Measurements from ENCODE around the gene MACC1. TPM values are rescaled to one million over a fixed set of nuclear protein-coding genes. Genes with fewer than 3 reads are reported as not detected.
A peak's percentile ranks its signal among the peaks of the same experiment; 100 is the strongest.

Gene MACC1
- total and polyA plus RNA-seq, 9 of the 15 experiments (the other 6 are each of a cell fraction or from before 2014, with no cell fraction given), result 5.9 to 30.2 (median 10.4) TPM

DNA sequence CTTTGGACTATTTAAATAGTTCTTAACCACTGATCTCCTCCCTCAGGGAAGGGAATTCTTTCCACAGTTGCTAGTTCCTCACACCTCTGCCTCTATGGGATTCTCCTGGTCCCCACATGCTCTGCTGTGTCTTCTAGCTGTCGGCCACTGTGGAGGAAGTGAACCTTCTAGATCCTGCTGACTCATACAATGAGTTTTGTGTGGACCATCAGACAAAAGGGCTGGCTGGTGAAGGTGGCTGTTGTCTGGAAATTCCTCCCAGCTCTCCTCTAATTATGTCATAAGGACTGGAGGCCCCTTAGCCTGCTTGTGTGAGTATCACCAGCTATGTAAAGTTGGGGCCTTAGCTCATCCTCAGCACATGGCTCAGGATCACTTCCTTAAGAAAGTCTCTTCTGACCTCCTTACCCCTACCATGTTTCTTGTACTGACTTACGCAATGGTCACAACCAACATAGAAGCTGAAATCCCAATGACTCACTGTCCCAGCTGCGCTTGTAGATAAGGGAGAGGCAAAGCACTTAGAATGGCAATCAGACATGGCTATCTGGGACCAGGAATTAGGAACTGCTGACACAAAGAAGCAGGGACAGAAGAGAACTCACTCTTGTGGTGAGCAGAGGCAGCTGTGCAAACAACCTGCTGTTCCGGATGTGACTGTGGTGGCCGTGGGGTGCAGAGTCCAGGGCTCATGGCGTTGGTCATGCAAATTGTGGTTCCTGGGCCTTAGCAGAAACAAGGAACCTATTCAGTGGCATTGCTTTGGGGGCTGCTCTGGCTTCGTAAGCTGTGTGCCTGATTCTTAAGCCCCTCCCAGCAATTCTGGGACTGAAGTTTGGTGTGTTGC is 2.5 kb upstream of the MACC1 start (continued):
- peak; percentile 94 for TF ChIP-seq SMAD1 (IDR thresholded peaks at IDR 0.05; ENCODE audit: low read depth, low read length, partially characterized antibody)
- peak; percentile 59 for TF ChIP-seq ZNF134 (CRISPR knock-in tag; conservative IDR thresholded peaks at IDR 0.05)
- TF ChIP-seq MCM5 (IDR thresholded peaks at IDR 0.05; ENCODE audit: low read depth), result no peak
- peak; percentile 95 for TF ChIP-seq EHMT2 (IDR thresholded peaks at IDR 0.05)
- no peak for TF ChIP-seq CCAR2 (IDR thresholded peaks at IDR 0.05; ENCODE audit: low read depth, low read length)
- no peak for TF ChIP-seq TGIF2 (CRISPR knock-in tag; IDR thresholded peaks at IDR 0.05)
- TF ChIP-seq NKRF (IDR thresholded peaks at IDR 0.05; ENCODE audit: borderline replicate concordance), result no peak; the same call in 1 of the 2 replicates
- TF ChIP-seq MXD1 (CRISPR knock-in tag; IDR thresholded peaks at IDR 0.05; ENCODE audit: borderline replicate concordance, poor library complexity, severe bottlenecking), result no peak
- peak; percentile 78 for TF ChIP-seq BCL6 (CRISPR knock-in tag; IDR thresholded peaks at IDR 0.05)
- TF ChIP-seq, protein P1, sequence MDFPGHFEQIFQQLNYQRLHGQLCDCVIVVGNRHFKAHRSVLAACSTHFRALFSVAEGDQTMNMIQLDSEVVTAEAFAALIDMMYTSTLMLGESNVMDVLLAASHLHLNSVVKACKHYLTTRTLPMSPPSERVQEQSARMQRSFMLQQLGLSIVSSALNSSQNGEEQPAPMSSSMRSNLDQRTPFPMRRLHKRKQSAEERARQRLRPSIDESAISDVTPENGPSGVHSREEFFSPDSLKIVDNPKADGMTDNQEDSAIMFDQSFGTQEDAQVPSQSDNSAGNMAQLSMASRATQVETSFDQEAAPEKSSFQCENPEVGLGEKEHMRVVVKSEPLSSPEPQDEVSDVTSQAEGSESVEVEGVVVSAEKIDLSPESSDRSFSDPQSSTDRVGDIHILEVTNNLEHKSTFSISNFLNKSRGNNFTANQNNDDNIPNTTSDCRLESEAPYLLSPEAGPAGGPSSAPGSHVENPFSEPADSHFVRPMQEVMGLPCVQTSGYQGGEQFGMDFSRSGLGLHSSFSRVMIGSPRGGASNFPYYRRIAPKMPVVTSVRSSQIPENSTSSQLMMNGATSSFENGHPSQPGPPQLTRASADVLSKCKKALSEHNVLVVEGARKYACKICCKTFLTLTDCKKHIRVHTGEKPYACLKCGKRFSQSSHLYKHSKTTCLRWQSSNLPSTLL (IDR thresholded peaks at IDR 0.05), result peak; percentile 58; the same call in 1 of the 2 replicates
- no peak for TF ChIP-seq XRCC4 (IDR thresholded peaks at IDR 0.05; ENCODE audit: extremely low read depth, insufficient read depth, insufficient read length)
- no peak for TF ChIP-seq ATF2 (CRISPR knock-in tag; IDR thresholded peaks at IDR 0.05)
- TF ChIP-seq HNRNPH1 (optimal IDR thresholded peaks at IDR 0.05; ENCODE audit: low read depth, low read length), result no peak
- no peak for TF ChIP-seq BRCA1 (IDR thresholded peaks at IDR 0.05)
- no peak for TF ChIP-seq BRCA1 (CRISPR knock-in tag; IDR thresholded peaks at IDR 0.05)
- peak; percentile 15; the same call in 1 of the 2 replicates for TF ChIP-seq ZNF143 (CRISPR knock-in tag; IDR thresholded peaks at IDR 0.05)
- TF ChIP-seq PREB (CRISPR knock-in tag; IDR thresholded peaks at IDR 0.05), result no peak
- TF ChIP-seq SMARCA5 (IDR thresholded peaks at IDR 0.05), result no peak
- TF ChIP-seq HDGF (IDR thresholded peaks at IDR 0.05), result no peak
- peak; percentile 100 for TF ChIP-seq LEF1 (IDR thresholded peaks at IDR 0.05)
- no peak for TF ChIP-seq SRSF7 (optimal IDR thresholded peaks at IDR 0.05; ENCODE audit: low read depth, low read length)
- no peak for TF ChIP-seq ZBTB8A (IDR thresholded peaks at IDR 0.05; ENCODE audit: partially characterized antibody)
